HL-60 (cell line): ENCODE results near the gene ABCC1.

Experiments
- DNase-seq, 2 experiments: peaks; one replicate each; pipeline ENCODE4 v3.0.0-alpha.2; 2010 to 2020; ENCODE audit warnings: low read depth in 1 of 2, low spot score in 1 of 2
- H3K27ac ChIP-seq: fragments of 250-450 bp; sonication (Bioruptor Pico); replicated peaks from 2 replicates; pipeline ENCODE4 v1.5.1; 2020; ENCODE audit warnings: mild to moderate bottlenecking, moderate library complexity
- H3K27me3 ChIP-seq: fragments of 250-450 bp; sonication (Bioruptor Pico); 2 replicates; pipeline ENCODE4 v1.5.1; 2021; ENCODE audit warnings: mild to moderate bottlenecking, moderate library complexity; ENCODE audit not compliant: insufficient read depth, poor library complexity, severe bottlenecking
- H3K4me3 ChIP-seq: replicated peaks from 2 replicates; pipeline ENCODE4 v1.5.1; 2011; ENCODE audit warnings: mild to moderate bottlenecking, control low read depth, low read length; ENCODE audit not compliant: insufficient read depth
- GABPA ChIP-seq: IDR thresholded peaks from 2 replicates; pipeline ENCODE4 v1.6.1; 2012; ENCODE audit warnings: low read depth
- POLR2AphosphoS5 ChIP-seq: IDR thresholded peaks from 2 replicates; pipeline ENCODE4 v1.6.1; 2012; ENCODE audit warnings: low read depth
- SPI1 ChIP-seq: IDR thresholded peaks from 2 replicates; pipeline ENCODE4 v1.6.1; 2012; ENCODE audit warnings: low read depth, mild to moderate bottlenecking, borderline replicate concordance
- TF ChIP-seq, protein P1 (sequence below): IDR thresholded peaks from one replicate; pipeline ENCODE4 v1.5.1; 2011; ENCODE audit warnings: low read length, control low read depth, inconsistent platforms; ENCODE audit not compliant: insufficient read depth
- TF ChIP-seq, protein P2 (sequence below): IDR thresholded peaks from 2 replicates; pipeline ENCODE4 v1.6.1; 2012; ENCODE audit warnings: low read depth; ENCODE audit not compliant: insufficient replicate concordance

Gene ABCC1

DNA sequence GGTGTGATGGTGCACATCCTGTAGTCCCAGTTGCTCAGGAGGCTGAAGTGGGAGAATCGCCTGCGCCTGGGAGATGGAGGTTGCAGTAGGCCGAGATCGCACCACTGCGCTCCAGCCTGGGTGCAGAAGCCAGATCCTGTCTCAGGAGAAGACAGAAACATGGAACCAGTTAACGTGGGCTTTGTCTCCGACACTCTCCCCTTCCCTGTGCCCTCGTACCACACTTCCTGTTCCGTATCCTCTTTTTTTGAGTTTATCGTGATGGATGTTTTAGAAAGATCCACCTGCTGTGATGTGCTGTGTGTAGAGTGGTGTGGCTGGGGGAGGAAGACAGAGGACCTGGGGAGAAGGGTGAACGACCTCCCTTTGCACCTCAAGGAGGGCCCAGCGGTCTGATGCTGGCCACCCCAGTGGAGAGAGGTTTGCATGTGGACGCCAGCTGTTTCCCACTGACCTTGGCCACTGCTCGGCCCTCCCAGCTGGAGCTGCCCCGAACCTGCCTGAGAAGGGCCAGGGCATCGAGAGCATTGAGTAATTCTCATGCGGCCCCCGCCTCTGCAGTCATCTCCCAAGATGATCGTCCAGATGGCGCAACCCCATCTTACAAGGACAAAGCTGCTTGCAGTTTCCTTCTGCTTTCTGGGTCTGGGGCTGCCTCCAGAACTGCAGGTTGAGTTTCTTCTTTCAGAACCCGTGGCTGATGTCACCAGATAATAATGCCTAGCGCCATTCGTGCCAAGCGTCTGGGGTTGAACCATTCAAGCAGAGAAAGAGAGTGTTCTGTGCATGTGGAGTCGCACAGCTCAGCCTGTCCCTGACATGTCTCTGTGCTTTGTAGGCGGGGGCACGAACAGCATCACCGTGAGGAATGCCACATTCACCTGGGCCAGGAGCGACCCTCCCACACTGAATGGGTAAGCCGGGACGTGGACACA is 126.3 kb downstream of the ABCC1 start:
- Histone ChIP-seq H3K4me3 (peak overlapping the region; percentile 48), H3K27ac (peak overlapping the region; percentile 92), H3K27me3 (no peaks in the 10 kb centered on the region)
- DNase-seq = peak; percentile 99
- TF ChIP-seq GABPA (peak; percentile 66), SPI1 (peak; percentile 73; the same call in 1 of the 2 replicates), POLR2AphosphoS5 (peak; percentile 92)
- TF ChIP-seq, protein P1, sequence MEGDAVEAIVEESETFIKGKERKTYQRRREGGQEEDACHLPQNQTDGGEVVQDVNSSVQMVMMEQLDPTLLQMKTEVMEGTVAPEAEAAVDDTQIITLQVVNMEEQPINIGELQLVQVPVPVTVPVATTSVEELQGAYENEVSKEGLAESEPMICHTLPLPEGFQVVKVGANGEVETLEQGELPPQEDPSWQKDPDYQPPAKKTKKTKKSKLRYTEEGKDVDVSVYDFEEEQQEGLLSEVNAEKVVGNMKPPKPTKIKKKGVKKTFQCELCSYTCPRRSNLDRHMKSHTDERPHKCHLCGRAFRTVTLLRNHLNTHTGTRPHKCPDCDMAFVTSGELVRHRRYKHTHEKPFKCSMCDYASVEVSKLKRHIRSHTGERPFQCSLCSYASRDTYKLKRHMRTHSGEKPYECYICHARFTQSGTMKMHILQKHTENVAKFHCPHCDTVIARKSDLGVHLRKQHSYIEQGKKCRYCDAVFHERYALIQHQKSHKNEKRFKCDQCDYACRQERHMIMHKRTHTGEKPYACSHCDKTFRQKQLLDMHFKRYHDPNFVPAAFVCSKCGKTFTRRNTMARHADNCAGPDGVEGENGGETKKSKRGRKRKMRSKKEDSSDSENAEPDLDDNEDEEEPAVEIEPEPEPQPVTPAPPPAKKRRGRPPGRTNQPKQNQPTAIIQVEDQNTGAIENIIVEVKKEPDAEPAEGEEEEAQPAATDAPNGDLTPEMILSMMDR = no peak

DNA sequence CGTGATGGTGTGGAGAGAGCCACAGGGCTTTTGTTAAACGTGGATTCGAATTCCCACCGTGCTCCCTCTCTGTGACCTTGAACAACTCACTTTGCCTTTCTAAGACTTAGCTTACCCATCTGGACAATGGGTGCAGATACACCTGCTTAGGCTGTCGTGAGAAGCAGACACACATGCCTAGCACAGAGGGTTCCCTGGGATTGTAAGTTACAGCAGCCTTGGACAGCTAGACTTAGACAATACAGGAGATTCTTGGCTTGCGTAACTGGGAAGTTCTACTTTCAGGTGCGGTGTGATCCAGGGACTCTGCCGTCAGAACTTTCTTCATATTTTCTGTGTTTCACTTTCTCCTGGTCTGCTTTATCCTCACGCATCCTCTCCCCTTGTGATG is 127.0 kb downstream of the ABCC1 start:
- peak overlapping the region; percentile 48 for H3K4me3 ChIP-seq
- TF ChIP-seq SPI1 = no peak
- TF ChIP-seq, protein P1 = no peak
- no peak for TF ChIP-seq GABPA
- no peak for TF ChIP-seq POLR2AphosphoS5
- TF ChIP-seq, protein P2, sequence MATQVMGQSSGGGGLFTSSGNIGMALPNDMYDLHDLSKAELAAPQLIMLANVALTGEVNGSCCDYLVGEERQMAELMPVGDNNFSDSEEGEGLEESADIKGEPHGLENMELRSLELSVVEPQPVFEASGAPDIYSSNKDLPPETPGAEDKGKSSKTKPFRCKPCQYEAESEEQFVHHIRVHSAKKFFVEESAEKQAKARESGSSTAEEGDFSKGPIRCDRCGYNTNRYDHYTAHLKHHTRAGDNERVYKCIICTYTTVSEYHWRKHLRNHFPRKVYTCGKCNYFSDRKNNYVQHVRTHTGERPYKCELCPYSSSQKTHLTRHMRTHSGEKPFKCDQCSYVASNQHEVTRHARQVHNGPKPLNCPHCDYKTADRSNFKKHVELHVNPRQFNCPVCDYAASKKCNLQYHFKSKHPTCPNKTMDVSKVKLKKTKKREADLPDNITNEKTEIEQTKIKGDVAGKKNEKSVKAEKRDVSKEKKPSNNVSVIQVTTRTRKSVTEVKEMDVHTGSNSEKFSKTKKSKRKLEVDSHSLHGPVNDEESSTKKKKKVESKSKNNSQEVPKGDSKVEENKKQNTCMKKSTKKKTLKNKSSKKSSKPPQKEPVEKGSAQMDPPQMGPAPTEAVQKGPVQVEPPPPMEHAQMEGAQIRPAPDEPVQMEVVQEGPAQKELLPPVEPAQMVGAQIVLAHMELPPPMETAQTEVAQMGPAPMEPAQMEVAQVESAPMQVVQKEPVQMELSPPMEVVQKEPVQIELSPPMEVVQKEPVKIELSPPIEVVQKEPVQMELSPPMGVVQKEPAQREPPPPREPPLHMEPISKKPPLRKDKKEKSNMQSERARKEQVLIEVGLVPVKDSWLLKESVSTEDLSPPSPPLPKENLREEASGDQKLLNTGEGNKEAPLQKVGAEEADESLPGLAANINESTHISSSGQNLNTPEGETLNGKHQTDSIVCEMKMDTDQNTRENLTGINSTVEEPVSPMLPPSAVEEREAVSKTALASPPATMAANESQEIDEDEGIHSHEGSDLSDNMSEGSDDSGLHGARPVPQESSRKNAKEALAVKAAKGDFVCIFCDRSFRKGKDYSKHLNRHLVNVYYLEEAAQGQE = no peak
- H3K27me3 ChIP-seq = no peaks in the 10 kb centered on the region
- peak overlapping the region; percentile 92 for H3K27ac ChIP-seq
- peak; percentile 29 to 52 for DNase-seq

DNA sequence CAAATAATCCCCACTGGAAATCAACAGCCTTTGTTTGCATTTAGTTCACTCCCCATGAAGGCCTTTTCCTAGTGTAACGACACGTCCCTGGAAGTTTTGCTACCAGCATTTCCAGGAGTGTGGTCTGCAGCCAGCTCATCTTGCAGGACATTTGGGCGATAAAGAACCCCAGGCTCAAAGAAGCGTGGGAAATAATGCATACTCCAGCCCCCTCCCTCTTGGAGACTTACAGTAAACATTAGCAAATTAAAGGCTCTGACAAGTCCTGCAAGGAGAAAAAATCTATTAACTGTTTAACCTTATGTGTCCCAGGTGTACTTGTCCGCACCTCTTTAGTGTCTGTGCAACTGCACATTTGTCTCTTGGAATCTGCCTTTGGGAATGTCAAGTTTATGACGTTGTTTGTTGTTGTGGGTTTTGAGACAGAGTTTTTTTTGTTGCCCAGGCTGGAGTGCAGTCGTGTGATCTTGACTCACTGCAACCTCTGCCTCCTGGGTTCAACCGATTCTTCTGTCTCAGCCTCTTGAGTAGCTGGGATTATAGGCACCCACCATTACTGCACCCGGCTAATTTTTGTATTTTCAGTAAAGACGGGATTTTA is 131.1 kb downstream of the ABCC1 start:
- Histone ChIP-seq H3K27me3 (no peaks in the 10 kb centered on the region), H3K4me3 (no peak overlapping the region), H3K27ac (no peak overlapping the region)
- no peak for TF ChIP-seq GABPA
- no peak for DNase-seq

DNA sequence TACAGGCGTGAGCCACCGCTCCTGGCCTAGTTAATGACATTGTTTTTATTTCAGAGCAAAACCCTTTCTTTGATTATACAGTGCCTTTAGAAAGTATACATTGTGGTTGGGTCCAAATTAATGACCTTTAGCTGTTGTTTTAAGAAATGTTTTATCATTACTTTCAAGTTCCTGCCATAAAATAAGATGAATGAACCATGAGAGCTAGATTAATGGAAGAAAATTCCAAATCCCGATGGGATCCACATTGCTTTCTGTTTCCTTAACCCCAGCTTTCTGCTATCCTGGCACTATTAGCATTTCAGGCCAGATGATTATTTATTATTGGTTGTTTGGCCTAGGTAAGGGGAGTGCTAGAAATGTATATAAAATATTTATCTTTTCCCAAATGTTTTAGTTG is 131.7 kb downstream of the ABCC1 start:
- no peak for DNase-seq
- no peak overlapping the region; the same call in 1 of the 2 replicates for H3K27ac ChIP-seq
- H3K4me3 ChIP-seq = no peak overlapping the region
- no peaks in the 10 kb centered on the region for H3K27me3 ChIP-seq
- TF ChIP-seq GABPA (no peak), POLR2AphosphoS5 (no peak), SPI1 (no peak)
- TF ChIP-seq, protein P2 = no peak
- TF ChIP-seq, protein P1 = no peak
